BJ (cell line): Measurements from ENCODE around the gene NAT9. TPM values are rescaled to one million over a fixed set of nuclear protein-coding genes. Genes with fewer than 3 reads are reported as not detected.

Experiments used
- CTCF ChIA-PET: fragments of 350-600 bp; formaldehyde crosslinking; extraction: SDS; loops from one replicate; lab custom pipeline; 2021; ENCODE audit warnings: antibody characterized with exemption, inconsistent platforms; lab: Yijun Ruan, JAX
- POLR2A ChIA-PET: fragments of 300-600 bp; sonication (Branson Sonifier 250); formaldehyde crosslinking; extraction: SDS; loops from one replicate; lab custom pipeline; 2021; ENCODE audit warnings: antibody characterized with exemption; lab: Charles Lee
- DNase-seq: peaks from one replicate; pipeline ENCODE4 v3.0.0-alpha.2; 2011; ENCODE audit warnings: low read depth
- H3K27me3 ChIP-seq: 2 replicates; pipeline ENCODE4 v1.6.0; 2011; ENCODE audit warnings: low read length; ENCODE audit not compliant: control insufficient read depth, insufficient read depth
- H3K36me3 ChIP-seq: 2 replicates; pipeline ENCODE4 v1.5.1; 2011; ENCODE audit warnings: low read length; ENCODE audit not compliant: control insufficient read depth, insufficient read depth
- H3K4me3 ChIP-seq: 2 replicates; pipeline ENCODE4 v1.5.1; 2011; ENCODE audit warnings: low read depth, mild to moderate bottlenecking, control low read depth, low read length
- polyA plus RNA-seq: library from polyadenylated mRNA; depleted of rRNA; stranded (reverse); fragments of >200 nt; gene quantifications from 2 replicates; pipeline ENCODE4 v1.2.3, GENCODE V29; 2011
- TF ChIP-seq, protein P1 (sequence below): IDR thresholded peaks from 2 replicates; pipeline ENCODE4 v1.5.1; 2011; ENCODE audit warnings: low read depth, mild to moderate bottlenecking, control low read depth, inconsistent platforms, low read length, moderate library complexity; ENCODE audit not compliant: insufficient read depth

NAT9 gene
- polyA plus RNA-seq, 1 experiment: 50.6 TPM

DNA sequence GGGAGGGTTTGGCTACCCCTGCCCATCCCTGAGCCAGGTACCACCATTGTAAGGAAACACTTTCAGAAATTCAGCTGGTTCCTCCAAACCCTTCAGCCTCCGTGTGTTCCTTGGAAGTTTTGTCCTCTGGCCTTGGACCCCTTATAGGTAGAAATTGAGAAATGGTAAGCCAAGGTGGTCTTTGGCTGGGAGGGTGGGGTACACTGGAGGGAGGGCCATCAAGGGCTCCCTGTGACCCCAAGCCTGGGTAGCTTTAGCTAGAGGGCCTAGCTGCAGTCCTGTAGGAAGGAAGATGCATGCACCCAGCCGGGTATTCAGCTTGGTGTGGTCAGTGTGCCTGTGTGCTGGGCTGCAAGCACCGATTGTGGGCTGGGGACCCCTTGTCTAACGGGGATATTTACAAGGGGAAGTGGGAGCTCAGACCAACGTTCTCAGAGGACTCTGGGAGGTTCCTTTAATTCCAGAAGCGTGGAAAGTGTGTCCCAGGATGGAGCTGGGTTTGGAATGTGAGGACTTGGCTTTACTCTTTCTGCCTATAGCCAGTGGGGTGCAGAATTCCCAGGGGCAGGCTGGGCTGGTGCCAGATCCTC is 6.8 kb downstream of the NAT9 start:
- Histone ChIP-seq H3K4me3 (no peak overlapping the region), H3K36me3 (peaks cover 29% of the 10 kb centered on the region), H3K27me3 (no peaks in the 10 kb centered on the region)
- TF ChIP-seq, protein P1, sequence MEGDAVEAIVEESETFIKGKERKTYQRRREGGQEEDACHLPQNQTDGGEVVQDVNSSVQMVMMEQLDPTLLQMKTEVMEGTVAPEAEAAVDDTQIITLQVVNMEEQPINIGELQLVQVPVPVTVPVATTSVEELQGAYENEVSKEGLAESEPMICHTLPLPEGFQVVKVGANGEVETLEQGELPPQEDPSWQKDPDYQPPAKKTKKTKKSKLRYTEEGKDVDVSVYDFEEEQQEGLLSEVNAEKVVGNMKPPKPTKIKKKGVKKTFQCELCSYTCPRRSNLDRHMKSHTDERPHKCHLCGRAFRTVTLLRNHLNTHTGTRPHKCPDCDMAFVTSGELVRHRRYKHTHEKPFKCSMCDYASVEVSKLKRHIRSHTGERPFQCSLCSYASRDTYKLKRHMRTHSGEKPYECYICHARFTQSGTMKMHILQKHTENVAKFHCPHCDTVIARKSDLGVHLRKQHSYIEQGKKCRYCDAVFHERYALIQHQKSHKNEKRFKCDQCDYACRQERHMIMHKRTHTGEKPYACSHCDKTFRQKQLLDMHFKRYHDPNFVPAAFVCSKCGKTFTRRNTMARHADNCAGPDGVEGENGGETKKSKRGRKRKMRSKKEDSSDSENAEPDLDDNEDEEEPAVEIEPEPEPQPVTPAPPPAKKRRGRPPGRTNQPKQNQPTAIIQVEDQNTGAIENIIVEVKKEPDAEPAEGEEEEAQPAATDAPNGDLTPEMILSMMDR: no peak
- no peak for DNase-seq
- CTCF ChIA-PET: interaction anchor here (1.0 to 3.2 kb wide), 4 partner anchors 10 to 23 kb away, joined by 3 to 52 read pairs (median 20); no protein-coding TSS in a partner anchor
- POLR2A ChIA-PET: interaction anchor here (0.5 kb wide), 1 partner anchor 58 kb away, joined by 18 read pairs; no protein-coding TSS in a partner anchor

DNA sequence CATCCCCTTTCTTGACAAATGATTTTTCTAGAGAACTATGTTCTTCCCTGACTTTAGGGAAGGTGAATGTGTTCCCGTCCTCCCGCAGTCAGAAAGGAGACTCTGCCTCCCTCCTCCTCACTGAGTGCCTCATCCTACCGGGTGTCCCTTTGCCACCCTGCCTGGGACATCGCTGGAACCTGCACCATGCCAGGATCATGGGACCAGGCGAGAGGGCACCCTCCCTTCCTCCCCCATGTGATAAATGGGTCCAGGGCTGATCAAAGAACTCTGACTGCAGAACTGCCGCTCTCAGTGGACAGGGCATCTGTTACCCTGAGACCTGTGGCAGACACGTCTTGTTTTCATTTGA is 7.4 kb downstream of the NAT9 start:
- ChIA-PET CTCF (interaction anchor here (1.0 to 3.2 kb wide), 4 partner anchors 9 to 23 kb away, joined by 3 to 52 read pairs (median 20); no protein-coding TSS in a partner anchor), POLR2A (no interaction called here)
- no peak for DNase-seq
- Histone ChIP-seq H3K27me3 (no peaks in the 10 kb centered on the region), H3K36me3 (peaks cover 29% of the 10 kb centered on the region), H3K4me3 (no peak overlapping the region)
- TF ChIP-seq, protein P1: no peak

DNA sequence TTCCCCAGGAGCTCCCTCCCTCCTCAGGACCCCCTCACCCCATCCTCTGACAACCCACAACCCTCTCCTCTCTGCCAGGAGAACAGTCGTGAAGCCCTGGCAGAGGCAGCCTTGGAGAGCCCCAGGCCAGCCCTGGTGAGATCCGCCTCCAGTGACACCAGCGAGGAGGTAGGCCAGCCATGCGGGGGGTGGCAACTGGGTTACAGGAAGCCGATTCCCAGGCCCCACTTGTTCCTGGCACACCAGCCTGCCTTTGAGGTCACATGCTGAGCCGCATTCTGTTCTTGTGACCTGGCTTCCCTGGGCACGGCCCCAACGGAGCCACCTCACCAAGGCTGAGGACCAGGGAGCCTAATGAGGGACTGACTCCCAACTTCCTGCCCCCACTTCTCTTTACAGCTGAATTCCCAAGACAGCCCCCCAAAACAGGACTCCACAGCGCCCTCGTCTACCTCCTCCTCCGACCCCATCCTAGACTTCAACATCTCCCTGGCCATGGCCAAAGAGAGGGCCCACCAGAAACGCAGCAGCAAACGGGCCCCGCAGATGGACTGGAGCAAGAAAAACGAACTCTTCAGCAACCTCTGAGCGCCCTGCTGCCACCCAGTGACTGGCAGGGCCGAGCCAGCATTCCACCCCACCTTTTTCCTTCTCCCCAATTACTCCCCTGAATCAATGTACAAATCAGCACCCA is 7.9 kb downstream of the NAT9 start:
- CTCF ChIA-PET: no interaction called here
- POLR2A ChIA-PET: no interaction called here
- Histone ChIP-seq H3K27me3 (no peaks in the 10 kb centered on the region), H3K4me3 (no peak overlapping the region), H3K36me3 (peaks cover 27% of the 10 kb centered on the region)
- TF ChIP-seq, protein P1: no peak
- DNase-seq: no peak

DNA sequence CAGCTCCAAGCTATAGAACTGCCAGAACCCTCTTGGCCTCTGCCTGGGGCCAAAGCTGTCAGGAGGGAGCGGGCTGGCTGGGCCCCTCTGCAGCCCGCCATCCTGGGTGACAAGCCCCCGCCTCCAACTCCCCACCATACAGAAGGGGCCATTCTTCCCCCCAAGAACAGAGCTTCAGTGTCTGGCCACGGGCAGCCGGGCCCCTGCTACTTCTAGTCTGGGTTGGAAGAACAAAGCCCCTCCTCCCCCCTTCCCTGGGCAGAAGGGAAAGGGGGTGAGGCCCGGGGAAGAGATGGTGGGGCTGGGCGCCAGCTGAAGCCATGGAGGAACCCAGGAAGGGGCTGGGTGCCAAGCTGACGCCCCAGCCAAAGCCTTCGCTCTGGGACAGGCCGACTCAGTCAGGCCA is 9.0 kb downstream of the NAT9 start:
- no peaks in the 10 kb centered on the region for H3K27me3 ChIP-seq
- DNase-seq: no peak
- POLR2A ChIA-PET: no interaction called here
- TF ChIP-seq, protein P1: no peak
- no peak overlapping the region for H3K4me3 ChIP-seq
- CTCF ChIA-PET: interaction anchor here (0.5 to 1.0 kb wide), 2 partner anchors 76 to 95 kb away, joined by 3 read pairs; no protein-coding TSS in a partner anchor
- peaks cover 17% of the 10 kb centered on the region for H3K36me3 ChIP-seq

GRCh38 chr17:74766413-74766812 is 9.7 kb downstream of the NAT9 start:
- TF ChIP-seq, protein P1: no peak
- POLR2A ChIA-PET: no interaction called here
- CTCF ChIA-PET: interaction anchor here (1.0 kb wide), 1 partner anchor 96 kb away, joined by 3 read pairs; no protein-coding TSS in a partner anchor
- peaks cover 10% of the 10 kb centered on the region for H3K36me3 ChIP-seq
- H3K4me3 ChIP-seq: no peak overlapping the region
- no peaks in the 10 kb centered on the region for H3K27me3 ChIP-seq
- DNase-seq: no peak
